GM12865 (cell line): ENCODE results near the gene MEGF9.

Source experiments
- DNase-seq: peaks from one replicate; pipeline ENCODE4 v3.0.0; 2010; ENCODE audit warnings: low read depth
- H3K4me3 ChIP-seq: 2 replicates; pipeline ENCODE4 v1.5.1; 2011; ENCODE audit warnings: mild to moderate bottlenecking, low read depth, low read length, control low read depth
- CTCF ChIP-seq: IDR thresholded peaks from 2 replicates; pipeline ENCODE4 v1.5.1; 2011; ENCODE audit warnings: low read length, control low read depth, low read depth, inconsistent platforms; ENCODE audit not compliant: insufficient read depth; ENCODE audit errors: missing control alignments

The MEGF9 gene

GRCh38 chr9:120688758-120689157, 25.5 kb downstream of the MEGF9 start:
- no peak overlapping the region for H3K4me3 ChIP-seq
- no peak for TF ChIP-seq CTCF
- DNase-seq: no peak

- no peak overlapping the region for H3K4me3 ChIP-seq
- no peak for TF ChIP-seq CTCF
- no peak for DNase-seq
Measured at GRCh38 chr9:120683150-120683549, 31.1 kb downstream of the MEGF9 start.

- no peak overlapping the region for H3K4me3 ChIP-seq
- no peak for TF ChIP-seq CTCF
Measured at GRCh38 chr9:120681121-120681520, 33.1 kb downstream of the MEGF9 start.

GRCh38 chr9:120680579-120680978, 33.7 kb downstream of the MEGF9 start:
- DNase-seq: no peak
- no peak for TF ChIP-seq CTCF
- no peak overlapping the region for H3K4me3 ChIP-seq

More at GRCh38 chr9:120681121-120681520, 33.1 kb downstream of the MEGF9 start:
- DNase-seq: no peak

GRCh38 chr9:120680161-120680560, 34.1 kb downstream of the MEGF9 start:
- no peak overlapping the region for H3K4me3 ChIP-seq
- TF ChIP-seq CTCF: no peak
- no peak for DNase-seq

GRCh38 chr9:120677965-120678364, 36.3 kb downstream of the MEGF9 start:
- DNase-seq: no peak
- no peak for TF ChIP-seq CTCF
- no peak overlapping the region for H3K4me3 ChIP-seq

- no peak overlapping the region for H3K4me3 ChIP-seq
- no peak for DNase-seq
- TF ChIP-seq CTCF: no peak
Measured at GRCh38 chr9:120676767-120677402, 37.4 kb downstream of the MEGF9 start.
